ENCODE data around the gene LILRB5.
"Not testable (repeated sequence)": the region's sequence is repeated elsewhere in the genome, so short reads cannot be mapped to it uniquely, and the experiment has no call there.

Gene LILRB5

DNA sequence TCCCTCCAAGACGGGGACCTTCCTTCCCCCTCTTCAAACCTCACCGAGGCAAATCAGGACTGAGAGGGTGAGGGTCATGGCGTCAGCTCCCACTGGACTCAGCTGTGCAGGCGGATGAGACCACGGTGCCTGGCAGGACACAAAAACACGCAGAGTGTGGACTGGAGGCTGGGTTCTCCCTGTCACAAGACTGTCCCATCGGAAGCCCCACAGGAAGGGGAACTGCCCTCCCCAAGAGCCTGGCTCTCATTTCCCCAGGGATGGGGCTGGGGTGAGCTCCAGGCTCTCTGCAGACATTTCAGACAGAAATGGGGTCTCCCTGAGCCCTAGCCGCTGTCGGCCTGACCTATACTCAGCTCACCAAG lies at the start of gene LILRB5:
TSS of gene LILRB5 (minus strand) at position 158 of the 365 bp plus-strand sequence. CDS start at position 78, 80 bp downstream.
- DNase-seq (ENCODE audit: low spot score), result no peak

DNA sequence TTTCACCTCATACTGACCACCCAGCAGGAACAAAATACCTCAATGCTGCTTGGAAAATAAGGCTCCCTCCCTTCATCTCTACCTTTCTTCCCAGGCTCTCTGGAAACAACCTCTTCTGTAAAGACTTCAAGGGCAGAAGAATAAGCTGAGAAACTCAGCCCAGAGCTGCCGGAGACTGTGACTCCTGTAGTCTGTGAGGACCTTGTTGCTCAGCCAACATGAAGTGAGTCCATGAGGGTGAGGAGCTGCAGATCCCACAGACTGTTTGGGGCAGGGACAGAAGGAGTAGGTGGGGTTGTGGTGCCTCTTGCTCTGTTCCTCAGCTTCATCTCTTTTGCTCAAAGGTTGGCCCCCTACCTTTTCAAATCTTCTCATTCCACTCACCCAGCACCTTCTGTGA lies 48.1 kb upstream of the LILRB5 start:
- no peak for DNase-seq (ENCODE audit: low spot score)

- no peak for DNase-seq (ENCODE audit: low spot score)
Measured at GRCh38 chr19:54302257-54302656, 45.2 kb upstream of the LILRB5 start.

DNA sequence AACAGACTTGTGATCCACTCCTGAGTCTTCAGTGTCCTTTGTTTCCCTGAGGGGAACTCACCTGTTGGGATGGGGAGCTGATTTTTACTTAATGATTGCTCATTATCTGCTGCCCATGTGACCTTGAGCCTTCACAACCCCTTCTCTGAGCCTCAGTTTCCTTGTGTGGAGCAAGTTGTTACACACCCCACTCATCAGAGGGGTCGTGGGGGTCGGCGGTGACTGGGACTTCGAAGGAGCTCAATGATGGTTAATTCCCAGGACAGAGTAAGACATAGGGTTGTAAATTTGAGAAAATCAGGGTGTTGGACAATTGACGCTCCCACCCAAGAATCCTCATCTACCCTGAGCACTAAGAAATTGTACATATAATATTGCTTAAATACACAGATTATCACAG lies 42.4 kb upstream of the LILRB5 start:
- no peak for DNase-seq (ENCODE audit: low spot score)

GRCh38 chr19:54299126-54299498 lies 42.0 kb upstream of the LILRB5 start:
- no peak for DNase-seq (ENCODE audit: low spot score)

DNA sequence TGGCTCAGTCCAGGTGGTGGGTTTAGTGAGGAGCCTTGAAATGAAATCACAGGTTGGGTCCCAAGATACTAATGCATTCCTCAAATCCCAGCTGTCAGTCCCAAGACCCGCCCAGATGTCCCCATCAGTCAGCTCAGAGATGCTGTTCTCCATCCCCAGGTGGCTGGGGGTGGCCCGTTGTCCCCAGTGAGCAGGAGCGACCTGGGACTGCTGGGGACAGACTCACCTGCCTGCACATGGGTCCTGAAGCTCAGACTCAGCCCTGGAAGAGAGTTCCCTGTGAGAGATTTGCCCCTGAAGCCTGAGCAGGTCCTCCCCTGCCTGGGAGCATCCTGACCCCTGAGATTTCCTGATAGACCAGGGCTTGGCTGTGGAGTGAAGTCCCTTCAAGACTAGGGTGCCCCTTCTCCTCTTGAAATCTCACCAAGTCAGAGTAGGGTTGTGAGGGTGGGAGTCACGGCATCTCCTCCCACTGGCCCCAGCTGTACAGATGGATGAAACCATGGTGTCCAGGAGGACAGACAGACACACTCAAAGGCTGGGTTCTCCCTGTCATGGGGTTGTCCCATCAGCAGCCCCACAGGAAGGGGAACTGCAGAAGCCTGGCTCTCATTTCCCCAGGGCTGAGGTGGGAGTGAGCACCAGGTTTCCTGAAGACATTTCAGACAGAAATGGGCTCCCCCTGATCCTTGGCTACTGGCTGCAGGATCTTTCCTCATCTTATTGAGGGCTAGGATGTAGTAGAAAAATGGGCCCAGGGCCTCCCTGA lies 41.5 kb upstream of the LILRB5 start:
- no peak for DNase-seq (ENCODE audit: low spot score)

DNA sequence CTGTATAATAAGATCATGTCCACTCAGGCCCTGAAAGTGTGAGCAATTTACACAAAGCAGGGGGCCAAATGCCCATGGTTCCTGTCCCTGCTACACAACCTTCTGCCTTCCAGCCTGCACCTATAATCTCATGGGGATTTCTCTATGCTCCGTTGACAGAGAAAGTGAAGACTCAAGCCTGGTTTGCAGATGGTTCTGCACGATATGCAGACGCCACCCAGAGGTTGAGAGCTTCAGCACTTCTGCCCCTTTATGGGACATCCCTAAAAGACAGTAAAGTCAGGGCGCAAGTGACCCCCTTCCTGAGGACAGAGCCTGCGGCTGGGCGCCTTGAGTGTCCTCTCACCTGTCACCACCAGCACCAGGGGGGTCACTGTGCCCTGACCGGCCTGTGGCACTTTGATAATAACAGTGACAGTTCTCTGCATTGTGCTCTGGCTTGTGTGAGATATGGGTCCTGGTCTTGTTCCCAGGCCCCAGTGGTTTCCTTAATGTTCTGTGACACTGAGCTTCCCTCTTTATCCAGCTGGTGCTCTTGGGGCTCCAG lies 40.8 kb upstream of the LILRB5 start:
- DNase-seq (ENCODE audit: low spot score), result no peak

DNA sequence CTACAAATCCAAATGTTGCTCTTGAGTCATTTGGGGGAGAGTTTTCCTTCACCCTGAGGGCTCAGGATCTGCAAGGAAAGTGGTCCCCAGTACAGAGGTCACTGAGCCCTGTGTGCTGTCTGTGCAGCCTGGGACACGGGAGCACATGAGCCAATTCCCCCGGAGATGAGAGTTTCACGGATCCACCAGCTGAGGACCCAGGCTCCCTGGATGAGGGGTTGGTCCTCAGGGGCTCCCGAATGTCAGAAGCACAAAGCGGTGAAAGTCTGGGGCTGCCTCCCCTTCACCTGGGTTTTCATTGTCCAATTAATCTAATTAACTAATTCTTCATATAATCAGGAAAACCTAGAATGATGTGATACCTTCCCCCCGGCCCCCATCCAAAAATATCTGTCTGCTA lies 37.5 kb upstream of the LILRB5 start:
- no peak for DNase-seq (ENCODE audit: low spot score)

DNA sequence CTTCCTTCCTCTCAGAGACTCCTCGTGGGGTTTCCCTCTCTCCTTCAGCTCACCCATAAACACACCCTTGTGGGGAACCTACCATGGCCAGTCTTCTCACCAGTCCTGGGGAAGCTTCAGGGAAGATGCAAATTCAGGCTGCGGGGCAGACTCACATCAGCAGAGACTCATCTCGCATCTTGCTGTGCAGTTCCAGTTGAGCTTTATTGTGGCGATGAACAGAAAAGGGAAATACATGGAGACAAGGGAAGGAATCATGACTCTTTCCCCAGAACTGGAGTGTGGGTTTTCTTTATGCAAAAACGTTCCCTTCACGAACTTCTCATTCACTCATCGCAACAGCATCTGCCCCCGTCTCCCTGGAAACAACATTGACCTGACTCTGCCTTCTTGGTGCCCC lies 32.1 kb upstream of the LILRB5 start:
- DNase-seq (ENCODE audit: low spot score), result not testable (repeated sequence)

- DNase-seq (ENCODE audit: low spot score), result no peak
Measured at GRCh38 chr19:54287456-54287855, 30.4 kb upstream of the LILRB5 start.

DNA sequence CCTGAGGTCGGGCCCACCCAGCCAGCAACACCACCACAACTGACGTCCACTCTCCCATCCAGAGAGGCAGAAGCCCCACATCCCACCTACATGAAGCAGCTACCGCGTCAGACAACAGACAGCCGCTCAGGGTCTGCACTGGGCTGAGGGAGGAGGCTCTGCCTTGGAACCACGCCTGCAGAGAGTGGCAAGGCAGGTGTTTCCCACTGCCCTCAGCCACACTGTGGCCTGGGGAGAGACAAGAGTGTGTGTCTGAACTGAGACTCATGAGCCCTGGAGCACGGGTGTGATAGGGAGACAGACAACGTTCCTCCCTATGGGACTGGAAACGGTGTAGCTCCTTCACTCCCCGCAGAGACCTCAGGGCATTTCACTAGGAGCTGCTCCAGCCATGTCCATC lies 29.2 kb upstream of the LILRB5 start:
- not testable (repeated sequence) for DNase-seq (ENCODE audit: low spot score)

DNA sequence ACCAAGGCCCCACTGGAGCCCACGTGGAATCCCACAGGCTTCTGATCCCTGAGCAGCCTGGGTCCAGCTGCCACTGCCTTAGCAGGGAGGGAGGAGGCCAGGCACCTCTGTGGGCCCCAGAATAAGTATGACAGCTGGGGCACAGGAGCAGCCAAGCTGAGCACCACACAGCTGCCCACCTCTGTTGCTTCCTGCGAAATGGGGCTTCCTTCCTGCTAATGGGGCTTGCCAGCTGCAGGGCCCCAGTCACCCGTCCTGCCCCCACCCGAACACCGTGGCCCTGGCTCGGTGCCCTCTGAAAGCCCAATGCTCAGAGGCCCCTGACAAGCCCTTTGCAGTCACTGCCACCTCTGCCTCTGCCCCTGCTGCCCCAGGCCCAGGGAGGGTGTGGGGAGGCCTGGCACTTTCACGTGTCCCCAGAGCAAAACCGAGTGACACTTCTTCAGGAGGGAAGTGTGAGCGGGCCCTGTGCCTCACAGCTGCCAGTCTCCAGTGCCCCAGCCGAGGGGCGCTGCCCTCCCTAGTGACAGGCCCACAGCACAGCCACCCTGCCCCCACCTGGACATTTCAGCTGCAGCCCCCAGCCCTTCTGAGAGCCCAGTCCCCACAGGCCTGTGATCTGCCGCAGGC lies 28.5 kb upstream of the LILRB5 start:
- DNase-seq (ENCODE audit: low spot score), result not testable (repeated sequence)

DNA sequence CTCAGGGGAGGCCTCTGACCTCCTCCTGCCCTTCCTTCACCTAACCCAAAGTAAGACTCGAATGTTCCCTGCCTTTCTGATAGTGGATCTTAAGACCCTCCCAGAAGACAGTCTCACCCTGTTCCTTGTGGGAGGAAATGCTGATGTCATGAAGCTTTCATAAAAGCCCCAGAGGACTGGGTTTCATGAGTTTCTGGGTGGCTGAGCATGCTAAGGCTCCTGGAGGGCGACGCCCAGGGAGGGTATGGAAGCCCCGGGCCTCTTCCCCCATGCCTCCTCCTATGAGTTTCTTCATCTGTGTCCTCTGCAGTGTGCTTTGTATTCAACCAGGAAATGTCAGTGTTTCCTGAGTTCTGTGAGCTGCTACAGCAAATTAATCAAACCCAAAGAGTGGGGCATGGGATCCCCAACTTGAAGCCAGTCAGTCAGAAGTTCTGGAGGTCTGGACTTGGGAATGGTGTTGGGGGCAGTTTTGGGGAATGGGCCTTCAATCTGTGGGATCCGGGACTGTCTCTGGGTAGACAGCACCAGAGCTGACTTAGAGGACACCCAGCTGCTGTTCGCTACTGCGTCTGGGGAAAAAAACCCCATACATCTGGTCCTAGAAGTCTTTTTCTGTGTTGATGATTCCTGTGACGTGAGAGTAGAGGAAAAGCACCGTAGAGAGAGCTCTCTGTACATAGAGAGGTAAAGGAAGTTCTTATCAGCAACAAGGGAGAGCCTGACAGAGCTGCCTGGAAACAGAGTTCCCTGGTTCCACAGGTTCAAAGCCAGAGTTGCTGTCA lies 25.8 kb upstream of the LILRB5 start:
- no peak for DNase-seq (ENCODE audit: low spot score)

- DNase-seq (ENCODE audit: low spot score), result not testable (repeated sequence)
Measured at GRCh38 chr19:54281729-54282075, 24.6 kb upstream of the LILRB5 start.

GRCh38 chr19:54281007-54281728 lies 24.1 kb upstream of the LILRB5 start, which contains the start of gene LILRB2:
Gene LILRB2 (minus strand): TSS chr19:54281110. CDS start chr19:54280496, 614 bp downstream.
- no peak for DNase-seq (ENCODE audit: low spot score)

DNA sequence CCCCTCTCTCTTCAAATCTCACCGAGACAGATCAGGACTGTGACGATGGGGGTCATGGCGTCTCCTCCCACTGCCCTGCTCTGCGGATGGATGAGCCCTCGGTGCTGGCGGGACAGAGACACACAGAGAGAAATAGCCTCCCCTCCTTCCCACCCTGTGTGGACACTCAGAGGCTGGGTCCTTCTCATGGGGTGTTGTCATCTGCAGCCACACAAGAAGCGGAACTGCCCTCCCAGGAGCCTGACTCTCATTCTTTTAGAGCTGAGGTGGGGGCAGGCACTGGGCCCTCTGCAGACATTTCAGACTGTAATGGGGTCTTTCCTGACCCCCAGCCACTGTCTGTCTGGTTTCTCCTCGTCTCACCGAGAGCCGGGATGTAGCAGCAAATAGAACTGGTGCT lies 23.4 kb upstream of the LILRB5 start:
- not testable (repeated sequence) for DNase-seq (ENCODE audit: low spot score)

DNA sequence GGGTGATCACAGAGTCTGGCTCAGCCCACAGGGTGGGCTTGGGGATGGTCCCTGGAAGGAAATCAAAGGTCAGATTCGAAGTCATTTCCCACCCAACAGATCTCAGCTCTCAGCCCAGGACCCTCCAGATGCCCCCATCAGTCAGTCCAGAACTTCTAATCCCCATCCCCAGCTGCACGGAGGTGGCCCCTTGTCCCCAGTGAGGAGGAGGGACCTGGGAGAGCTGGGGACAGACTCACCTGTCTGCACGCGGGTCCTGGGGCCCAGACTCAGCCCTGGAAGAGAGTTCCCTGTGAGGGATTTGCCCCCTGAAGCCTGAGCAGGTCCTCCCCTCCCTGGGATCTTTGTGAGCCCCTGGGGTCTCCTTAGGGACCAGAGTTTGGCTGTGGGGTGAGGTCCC lies 23.0 kb upstream of the LILRB5 start:
- DNase-seq (ENCODE audit: low spot score), result not testable (repeated sequence)

DNA sequence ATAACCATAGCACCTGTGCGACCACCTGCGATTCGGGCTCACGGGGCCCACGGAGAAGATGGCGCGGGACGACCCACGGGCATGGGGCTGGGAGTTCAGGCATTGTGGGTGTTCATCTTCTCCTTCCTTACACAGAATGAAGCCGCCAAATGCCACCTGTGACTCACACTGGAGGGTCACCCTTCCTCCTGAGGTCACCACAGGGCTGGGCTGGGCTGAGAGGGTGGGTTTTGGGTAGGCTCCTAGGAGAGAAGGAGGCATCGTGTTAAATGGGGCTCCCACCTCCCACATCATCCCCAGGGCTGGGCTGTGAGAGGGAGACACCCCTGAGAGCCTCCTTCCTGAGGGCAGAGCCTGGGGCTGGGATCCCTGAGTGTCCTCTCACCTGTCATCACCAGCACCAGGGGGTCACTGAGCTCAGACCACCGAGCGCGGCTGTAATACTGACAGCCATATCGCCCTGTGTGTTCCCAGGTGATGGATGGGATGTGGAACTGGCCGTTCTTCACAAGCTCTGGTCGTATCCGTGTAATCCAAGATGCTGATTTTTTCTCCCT lies 22.4 kb upstream of the LILRB5 start:
- no peak for DNase-seq (ENCODE audit: low spot score)

- not testable (repeated sequence) for DNase-seq (ENCODE audit: low spot score)
Measured at GRCh38 chr19:54278571-54279195, 21.6 kb upstream of the LILRB5 start.

DNA sequence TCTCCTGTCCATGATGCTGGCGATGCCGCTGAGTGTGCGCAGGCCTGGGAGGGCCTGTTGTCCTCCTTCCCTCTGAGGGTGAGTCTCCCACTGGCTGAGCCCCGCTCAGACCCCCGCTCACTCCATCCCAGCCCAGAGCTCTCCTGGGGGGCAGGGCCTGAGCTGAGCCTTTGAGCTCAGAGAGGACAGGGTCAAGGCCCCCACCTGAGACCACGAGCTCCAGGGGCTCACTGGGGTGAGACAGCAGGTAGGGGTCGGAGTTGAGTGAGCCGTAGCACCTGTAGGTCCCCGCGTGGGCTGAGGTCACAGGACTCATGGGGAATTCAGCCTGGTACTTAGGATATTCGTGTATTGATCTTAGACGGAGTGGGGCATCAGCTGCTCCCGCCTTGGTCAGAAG lies 21.0 kb upstream of the LILRB5 start:
- not testable (repeated sequence) for DNase-seq (ENCODE audit: low spot score)

DNA sequence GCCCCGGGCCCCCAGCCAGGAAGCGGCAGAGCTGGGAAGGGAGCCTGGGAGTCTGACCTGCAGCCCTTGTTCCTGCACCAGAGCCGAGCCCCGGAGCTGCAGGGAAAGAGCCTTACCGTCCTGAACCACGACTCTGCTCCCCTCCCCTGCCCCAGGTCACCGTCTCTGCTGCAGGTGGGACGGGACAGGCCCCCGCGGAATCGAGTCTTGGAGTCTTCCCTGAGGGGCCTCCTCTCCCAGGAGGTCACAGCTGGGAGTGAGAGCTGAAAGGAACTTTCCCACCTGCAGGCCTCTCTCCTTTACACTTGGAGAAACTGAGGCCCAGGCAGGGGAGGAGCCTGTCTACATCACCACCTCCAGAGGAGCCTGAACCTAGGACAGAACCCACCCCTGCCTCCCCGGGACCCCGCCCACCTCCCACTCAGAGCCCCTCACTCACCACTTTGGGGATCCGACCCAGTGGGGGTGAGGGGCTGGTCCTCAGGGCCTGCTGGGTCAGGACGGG lies 20.1 kb upstream of the LILRB5 start:
- DNase-seq (ENCODE audit: low spot score), result not testable (repeated sequence)

Measured in CD4-positive, alpha-beta T cell treated with Interleukin-6 at 100 ng/mL for 8 hours (primary cell).